OCI-LY1 (cell line): ENCODE data around the gene SLCO3A1.

ENCODE experiments used
- EZH2 ChIP-seq: fragments of 200-600 bp; sonication (generic), shearing (Covaris generic); IDR thresholded peaks from 2 replicates; pipeline ENCODE4 v1.8.0; 2017; ENCODE audit warnings: borderline replicate concordance, mixed run types, mild to moderate bottlenecking, antibody characterized with exemption, low read length, moderate library complexity, mixed read lengths
- TF ChIP-seq, protein P1 (sequence below): fragments of 200-600 bp; sonication (generic), shearing (Covaris generic); IDR thresholded peaks from 2 replicates; pipeline ENCODE4 v1.5.1; 2017; ENCODE audit warnings: mild to moderate bottlenecking, antibody characterized with exemption, low read length, moderate library complexity, mixed read lengths

DNA sequence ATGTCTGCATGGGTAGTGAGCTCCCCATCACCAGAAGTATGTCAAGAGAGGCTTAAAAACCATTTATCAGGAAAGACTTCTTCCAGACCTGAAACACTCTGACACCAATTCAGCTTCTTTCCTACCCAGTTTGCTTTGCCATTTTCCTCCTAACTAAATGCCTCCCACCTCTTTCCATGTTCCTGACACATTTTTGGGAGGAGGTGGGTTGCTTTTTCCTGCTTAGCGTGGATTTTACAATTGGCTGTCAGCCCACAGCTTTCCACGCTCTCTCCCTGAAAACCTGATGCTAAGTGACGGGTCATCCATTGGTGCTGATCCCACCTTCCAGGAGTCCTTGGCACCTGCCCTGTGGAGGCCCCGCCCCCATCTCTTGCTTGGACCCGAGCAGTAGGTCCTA lies 275.3 kb downstream of the SLCO3A1 start:
- TF ChIP-seq, protein P1, sequence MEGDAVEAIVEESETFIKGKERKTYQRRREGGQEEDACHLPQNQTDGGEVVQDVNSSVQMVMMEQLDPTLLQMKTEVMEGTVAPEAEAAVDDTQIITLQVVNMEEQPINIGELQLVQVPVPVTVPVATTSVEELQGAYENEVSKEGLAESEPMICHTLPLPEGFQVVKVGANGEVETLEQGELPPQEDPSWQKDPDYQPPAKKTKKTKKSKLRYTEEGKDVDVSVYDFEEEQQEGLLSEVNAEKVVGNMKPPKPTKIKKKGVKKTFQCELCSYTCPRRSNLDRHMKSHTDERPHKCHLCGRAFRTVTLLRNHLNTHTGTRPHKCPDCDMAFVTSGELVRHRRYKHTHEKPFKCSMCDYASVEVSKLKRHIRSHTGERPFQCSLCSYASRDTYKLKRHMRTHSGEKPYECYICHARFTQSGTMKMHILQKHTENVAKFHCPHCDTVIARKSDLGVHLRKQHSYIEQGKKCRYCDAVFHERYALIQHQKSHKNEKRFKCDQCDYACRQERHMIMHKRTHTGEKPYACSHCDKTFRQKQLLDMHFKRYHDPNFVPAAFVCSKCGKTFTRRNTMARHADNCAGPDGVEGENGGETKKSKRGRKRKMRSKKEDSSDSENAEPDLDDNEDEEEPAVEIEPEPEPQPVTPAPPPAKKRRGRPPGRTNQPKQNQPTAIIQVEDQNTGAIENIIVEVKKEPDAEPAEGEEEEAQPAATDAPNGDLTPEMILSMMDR = no peak
- no peak for TF ChIP-seq EZH2
